ENCODE measurements around the gene IGF1R. TPM values are rescaled to one million over a fixed set of nuclear protein-coding genes. Genes with fewer than 3 reads are reported as not detected.

Gene IGF1R
- total RNA-seq, 1 experiment from 2014 or later, result 16.3 TPM

DNA sequence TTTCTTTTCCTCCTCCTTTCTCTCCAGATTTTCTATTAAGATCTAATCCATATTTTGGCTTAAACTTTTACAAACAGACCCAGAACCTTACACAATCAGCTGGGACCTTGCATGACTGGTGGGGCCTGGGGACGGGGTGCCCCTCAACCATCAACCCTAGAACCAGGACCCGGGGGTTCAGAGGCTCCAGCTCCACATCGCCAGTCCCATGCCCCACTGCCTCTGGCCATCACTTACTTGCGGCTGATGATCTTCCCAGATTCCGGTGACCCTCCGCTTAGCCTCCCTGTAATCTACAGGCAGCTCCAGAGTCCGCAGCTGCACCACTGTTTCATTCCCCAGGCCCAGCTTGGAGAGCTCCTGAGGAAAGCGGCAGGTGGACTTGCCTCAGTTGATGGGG is 322.5 kb downstream of the IGF1R start:
- ChIA-PET CTCF (no interaction called here), POLR2A (no interaction called here), RAD21 (ENCODE audit: low non-redundant PET in 1 of 2, low total read pairs in 2 of 2, uncharacterized antibody in 2 of 2, unreplicated experiment in 2 of 2) (no interaction called here)
- no peak for ATAC-seq
- DNase-seq (ENCODE audit: low read depth, low spot score), result no peak
- H3K9me2 ChIP-seq (ENCODE audit: insufficient read depth), result no peaks in the 10 kb centered on the region
- H3K9me3 ChIP-seq (ENCODE audit: control insufficient read depth in 1 of 2, insufficient read depth in 1 of 2, low read depth in 1 of 2, low read length in 2 of 2), result no peaks in the 10 kb centered on the region
- no peaks in the 10 kb centered on the region for H3K79me2 ChIP-seq (ENCODE audit: insufficient read depth, low read length)
- H3K4me1 ChIP-seq (ENCODE audit: control insufficient read depth in 1 of 2, insufficient read depth in 2 of 2, low read length in 2 of 2), result peaks cover 0 to 2% of the 10 kb centered on the region in 2 experiments; a peak in 1 of 4 replicates
- H3K27me3 ChIP-seq (ENCODE audit: insufficient read depth, low read length), result no peaks in the 10 kb centered on the region
- H3K9ac ChIP-seq (ENCODE audit: low read length), result no peak overlapping the region
- no peak overlapping the region for H3K4me2 ChIP-seq (ENCODE audit: low read length)
- no peak for TF ChIP-seq TCF7L2 (IDR thresholded peaks at IDR 0.05; ENCODE audit: borderline replicate concordance, extremely low read depth, insufficient read depth, insufficient read length)
- no peak for TF ChIP-seq JUND (IDR thresholded peaks at IDR 0.05)
- TF ChIP-seq CEBPB (IDR thresholded peaks at IDR 0.05; ENCODE audit: low read depth), result no peak
- no peak for TF ChIP-seq EGR1 (IDR thresholded peaks at IDR 0.05; ENCODE audit: low read depth)
- no peak for TF ChIP-seq CBX3 (IDR thresholded peaks at IDR 0.05; ENCODE audit: low read depth)
- no peak for TF ChIP-seq ZNF274 (IDR thresholded peaks at IDR 0.05; ENCODE audit: low read depth, low read length)
- no peak for TF ChIP-seq ZFX (IDR thresholded peaks at IDR 0.05)
- no peak for TF ChIP-seq ELF1 (IDR thresholded peaks at IDR 0.05; ENCODE audit: borderline replicate concordance, low read depth)
- TF ChIP-seq YY1 (IDR thresholded peaks at IDR 0.05; ENCODE audit: extremely low read depth, insufficient replicate concordance, low read depth, low read length), result no peak
- TF ChIP-seq, protein P1, sequence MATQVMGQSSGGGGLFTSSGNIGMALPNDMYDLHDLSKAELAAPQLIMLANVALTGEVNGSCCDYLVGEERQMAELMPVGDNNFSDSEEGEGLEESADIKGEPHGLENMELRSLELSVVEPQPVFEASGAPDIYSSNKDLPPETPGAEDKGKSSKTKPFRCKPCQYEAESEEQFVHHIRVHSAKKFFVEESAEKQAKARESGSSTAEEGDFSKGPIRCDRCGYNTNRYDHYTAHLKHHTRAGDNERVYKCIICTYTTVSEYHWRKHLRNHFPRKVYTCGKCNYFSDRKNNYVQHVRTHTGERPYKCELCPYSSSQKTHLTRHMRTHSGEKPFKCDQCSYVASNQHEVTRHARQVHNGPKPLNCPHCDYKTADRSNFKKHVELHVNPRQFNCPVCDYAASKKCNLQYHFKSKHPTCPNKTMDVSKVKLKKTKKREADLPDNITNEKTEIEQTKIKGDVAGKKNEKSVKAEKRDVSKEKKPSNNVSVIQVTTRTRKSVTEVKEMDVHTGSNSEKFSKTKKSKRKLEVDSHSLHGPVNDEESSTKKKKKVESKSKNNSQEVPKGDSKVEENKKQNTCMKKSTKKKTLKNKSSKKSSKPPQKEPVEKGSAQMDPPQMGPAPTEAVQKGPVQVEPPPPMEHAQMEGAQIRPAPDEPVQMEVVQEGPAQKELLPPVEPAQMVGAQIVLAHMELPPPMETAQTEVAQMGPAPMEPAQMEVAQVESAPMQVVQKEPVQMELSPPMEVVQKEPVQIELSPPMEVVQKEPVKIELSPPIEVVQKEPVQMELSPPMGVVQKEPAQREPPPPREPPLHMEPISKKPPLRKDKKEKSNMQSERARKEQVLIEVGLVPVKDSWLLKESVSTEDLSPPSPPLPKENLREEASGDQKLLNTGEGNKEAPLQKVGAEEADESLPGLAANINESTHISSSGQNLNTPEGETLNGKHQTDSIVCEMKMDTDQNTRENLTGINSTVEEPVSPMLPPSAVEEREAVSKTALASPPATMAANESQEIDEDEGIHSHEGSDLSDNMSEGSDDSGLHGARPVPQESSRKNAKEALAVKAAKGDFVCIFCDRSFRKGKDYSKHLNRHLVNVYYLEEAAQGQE (IDR thresholded peaks at IDR 0.05; ENCODE audit: low read depth), result no peak
- TF ChIP-seq, protein P2, sequence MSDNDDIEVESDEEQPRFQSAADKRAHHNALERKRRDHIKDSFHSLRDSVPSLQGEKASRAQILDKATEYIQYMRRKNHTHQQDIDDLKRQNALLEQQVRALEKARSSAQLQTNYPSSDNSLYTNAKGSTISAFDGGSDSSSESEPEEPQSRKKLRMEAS (IDR thresholded peaks at IDR 0.05), result no peak
- no peak for TF ChIP-seq SRF (IDR thresholded peaks at IDR 0.05; ENCODE audit: low read depth)
- TF ChIP-seq POLR2A (IDR thresholded peaks at IDR 0.05; ENCODE audit: borderline replicate concordance, extremely low read depth, insufficient read depth, insufficient read length), result no peak
- no peak for TF ChIP-seq EZH2 (IDR thresholded peaks at IDR 0.05)
- no peak for TF ChIP-seq POLR2AphosphoS5 (IDR thresholded peaks at IDR 0.05; ENCODE audit: low read depth, low read length)
- TF ChIP-seq SIN3A (IDR thresholded peaks at IDR 0.05; ENCODE audit: low read depth), result no peak
- TF ChIP-seq RAD21 (IDR thresholded peaks at IDR 0.05; ENCODE audit: low read depth), result no peak
- no peak overlapping the region for H3K27ac ChIP-seq (ENCODE audit: low read depth, low read length)
- BruUV-seq (replicated peaks), result no TSS peak
- H4K20me1 ChIP-seq (ENCODE audit: insufficient read depth), result no peaks in the 10 kb centered on the region
- H2AFZ ChIP-seq (ENCODE audit: low read depth, low read length, poor library complexity, severe bottlenecking), result no peak overlapping the region
- intact Hi-C loops (cut with micrococcal nuclease), result no loop called here
- H3K36me3 ChIP-seq (ENCODE audit: control insufficient read depth in 1 of 2, insufficient read depth in 2 of 2, low read length in 2 of 2), result no peaks in the 10 kb centered on the region
- H3K4me3 ChIP-seq (replicated peaks in 1 of 2; ENCODE audit: low read depth in 1 of 2, low read length in 2 of 2), result no peak overlapping the region
